Psoas muscle (tissue), 8 donors: ENCODE measurements around the gene RNF10. TPM values are rescaled to one million over a fixed set of nuclear protein-coding genes. Genes with fewer than 3 reads are reported as not detected.
A peak's percentile ranks its signal among the peaks of the same experiment; 100 is the strongest.
"Not testable (repeated sequence)": the region's sequence is repeated elsewhere in the genome, so short reads cannot be mapped to it uniquely, and the experiment has no call there.

Source experiments
- ATAC-seq, 4 donors: fragments of 200-7000 bp; cut with Tn5 transposase; one replicate each; pipeline ENCODE4 v1.9.1; 2020; ENCODE audit warnings: moderate library complexity in 3 of 4, mild to moderate bottlenecking in 2 of 4
- DNase-seq, 2 donors: peaks; one replicate each; pipeline ENCODE4 v3.0.0-alpha.2; 2020
- H3K27ac ChIP-seq: fragments of 200-600 bp; one replicate; pipeline ENCODE4 v1.8.0; 2022
- H3K27me3 ChIP-seq, 3 donors: fragments of 200-600 bp in 1 of 3; one replicate each; pipeline versions ENCODE4 v1.6.1 to v1.8.0; 2013 to 2022; ENCODE audit warnings: low read length in 2 of 3, mild to moderate bottlenecking in 2 of 3, moderate library complexity in 1 of 3; ENCODE audit not compliant: insufficient read depth in 3 of 3
- H3K36me3 ChIP-seq, 2 donors: fragments of 200-600 bp in 1 of 2; one replicate each; pipeline versions ENCODE4 v1.6.1 to v1.8.0; 2013 to 2022; ENCODE audit warnings: low read depth in 1 of 2, mild to moderate bottlenecking in 1 of 2, moderate library complexity in 1 of 2; ENCODE audit not compliant: insufficient read depth in 1 of 2
- H3K4me1 ChIP-seq: fragments of 200-600 bp; one replicate; pipeline ENCODE4 v1.8.0; 2022
- H3K4me3 ChIP-seq: fragments of 200-600 bp; one replicate; pipeline ENCODE4 v1.8.0; 2022; ENCODE audit warnings: mild to moderate bottlenecking
- H3K9me3 ChIP-seq: fragments of 200-600 bp; one replicate; pipeline ENCODE4 v1.8.0; 2022
- CTCF ChIP-seq: fragments of 200-600 bp; IDR thresholded peaks from one replicate; pipeline ENCODE4 v1.8.0; 2022; ENCODE audit warnings: antibody characterized with exemption
- WGBS, 3 donors: extraction: QIAGEN DNeasy Blood & Tissue Kit; methylation state at CpG; one replicate each; pipeline versions ENCODE4 v1.1.6 to v1.1.7; 2013; 5-methylcytosine and 5-hydroxymethylcytosine counted together
- intact Hi-C, 2 donors: fragments of 100-400 bp; cut with DNase I; formaldehyde crosslinking; loops; one replicate each; pipeline versions ENCODE4 v1.11.0 to v1.14.2; 2022
- polyA plus RNA-seq, 3 donors: library from polyadenylated mRNA; stranded (reverse); fragments of 200-250 nt; gene quantifications; one replicate each; pipeline ENCODE4 v1.2.3, GENCODE V29; 2013
- total RNA-seq, 4 donors: library from RNA; stranded (reverse); fragmentation: NEBNext Ultra II Directional in 2 of 4; extraction: Animal tissue kit (Norgen Biotek cat#: 25700) in 2 of 4; gene quantifications; one replicate each; pipeline versions ENCODE4 v1.2.1 to v1.2.4, GENCODE V29; 2021 to 2023
- donor health status: healthy with polysubstance abuse.
- donor health status: DM: no; HTN: no; CAD: no; lungs with moderate emphysema.
- donor health status: Bipolar disorder and iron deficiency.
- donor health status: healthy.
- donor health status: DM: yes; HTN: yes; CAD: no.
- donor health status: DM: no; HTN: no; CAD: no.
- donor health status: DM: no; HTN: no; CAD: no.
- donor health status: DM: yes; HTN: yes; CAD: no.

The RNF10 gene
- total and polyA plus RNA-seq, 7 donors: 296 to 624 (median 324) TPM

- 42 to 53% (median 45%) methylated on average over 13 of the region's 13 CpGs for WGBS, 3 donors
- ATAC-seq (peak; percentile 80 to 88 (median 83)), DNase-seq (no peak)
- Histone ChIP-seq H3K27me3 (peaks cover 0 to 9% (median 6%) of the 10 kb centered on the region in 3 donors), H3K27ac (no peak overlapping the region), H3K9me3 (no peaks in the 10 kb centered on the region), H3K36me3 (no peaks in the 10 kb centered on the region), H3K4me1 (no peaks in the 10 kb centered on the region), H3K4me3 (no peak overlapping the region)
- TF ChIP-seq CTCF: no peak
- intact Hi-C loops: no loop called here
Measured at GRCh38 chr12:120598674-120599463, 64.7 kb downstream of the RNF10 start.

- DNase-seq (no peak), ATAC-seq (no peak)
- H3K27me3 ChIP-seq: peaks cover 0 to 9% (median 6%) of the 10 kb centered on the region in 3 donors
- no peaks in the 10 kb centered on the region for H3K36me3 ChIP-seq
- intact Hi-C loops: no loop called here
- WGBS, 3 donors: 70 to 75% (median 72%) methylated on average over 23 of the region's 23 CpGs
- no peaks in the 10 kb centered on the region for H3K9me3 ChIP-seq
- no peak for TF ChIP-seq CTCF
- H3K27ac ChIP-seq: no peak overlapping the region
- no peak overlapping the region for H3K4me3 ChIP-seq
- H3K4me1 ChIP-seq: no peaks in the 10 kb centered on the region
Measured at GRCh38 chr12:120599672-120600552, 65.8 kb downstream of the RNF10 start.

- H3K9me3 ChIP-seq, ATAC-seq, H3K4me1 ChIP-seq, DNase-seq, H3K36me3 ChIP-seq, intact Hi-C loops, H3K27ac ChIP-seq, H3K4me3 ChIP-seq, H3K27me3 ChIP-seq: not testable (repeated sequence)
- WGBS, 3 donors: 65 to 68% (median 66%) methylated on average over 5 of the region's 5 CpGs
Measured at GRCh38 chr12:120602416-120602815, 68.3 kb downstream of the RNF10 start.

- no peaks in the 10 kb centered on the region for H3K36me3 ChIP-seq
- TF ChIP-seq CTCF: no peak
- no peak overlapping the region for H3K4me3 ChIP-seq
- no peak for DNase-seq
- intact Hi-C loops: no loop called here
- 68 to 73% (median 73%) methylated on average over 4 of the region's 4 CpGs for WGBS, 3 donors
- no peak overlapping the region for H3K27ac ChIP-seq
- H3K4me1 ChIP-seq: no peaks in the 10 kb centered on the region
- ATAC-seq: no peak
- no peaks in the 10 kb centered on the region for H3K9me3 ChIP-seq
- no peaks in the 10 kb centered on the region for H3K27me3 ChIP-seq
Measured at GRCh38 chr12:120610560-120610959, 76.4 kb downstream of the RNF10 start.

GRCh38 chr12:120611534-120611933 lies 77.4 kb downstream of the RNF10 start:
- ATAC-seq: not testable (repeated sequence)
- WGBS, 3 donors: 48 to 68% (median 57%) methylated on average over 1 of the region's 1 CpG

More at GRCh38 chr12:120611534-120611933, 77.4 kb downstream of the RNF10 start:
- H3K27me3 ChIP-seq, H3K4me1 ChIP-seq, H3K4me3 ChIP-seq, H3K36me3 ChIP-seq, H3K9me3 ChIP-seq, H3K27ac ChIP-seq, DNase-seq, intact Hi-C loops: not testable (repeated sequence)
